Hepatocyte (in vitro differentiated cells): ENCODE data around the gene CNTN4. TPM values are rescaled to one million over a fixed set of nuclear protein-coding genes. Genes with fewer than 3 reads are reported as not detected.

ENCODE experiments used
- DNase-seq: peaks from one replicate; pipeline ENCODE4 v3.0.0-alpha.2; 2016; ENCODE audit warnings: low spot score
- H2AFZ ChIP-seq: fragments of 200-600 bp; sonication (generic); 2 replicates; pipeline ENCODE4 v1.6.0; 2016; ENCODE audit warnings: antibody characterized with exemption, mild to moderate bottlenecking
- H3K27ac ChIP-seq: fragments of 200-600 bp; sonication (generic); 2 replicates; pipeline ENCODE4 v1.5.1; 2016; ENCODE audit warnings: mild to moderate bottlenecking
- H3K27me3 ChIP-seq: fragments of 200-600 bp; sonication (generic); 2 replicates; pipeline ENCODE4 v1.6.1; 2016
- H3K36me3 ChIP-seq: fragments of 200-600 bp; sonication (generic); replicated peaks from 2 replicates; pipeline ENCODE4 v1.5.1; 2016; ENCODE audit warnings: low read depth; ENCODE audit not compliant: insufficient read depth
- H3K4me1 ChIP-seq: fragments of 200-600 bp; sonication (generic); 2 replicates; pipeline ENCODE4 v1.5.1; 2016; ENCODE audit warnings: mild to moderate bottlenecking, moderate library complexity; ENCODE audit not compliant: insufficient read depth
- H3K4me2 ChIP-seq: fragments of 200-600 bp; sonication (generic); 2 replicates; pipeline ENCODE4 v1.6.0; 2016
- H3K4me3 ChIP-seq: fragments of 200-600 bp; sonication (generic); 2 replicates; pipeline ENCODE4 v1.5.1; 2016; ENCODE audit warnings: mild to moderate bottlenecking
- H3K79me2 ChIP-seq: fragments of 200-600 bp; sonication (generic); 2 replicates; pipeline ENCODE4 v1.6.0; 2017; ENCODE audit warnings: mild to moderate bottlenecking
- H3K9me2 ChIP-seq: fragments of 200-600 bp; sonication (generic); replicated peaks from 2 replicates; pipeline ENCODE4 v1.6.0; 2017; ENCODE audit warnings: mild to moderate bottlenecking; ENCODE audit not compliant: insufficient read depth
- H3K9me3 ChIP-seq: fragments of 200-600 bp; sonication (generic); 2 replicates; pipeline ENCODE4 v1.5.1; 2016; ENCODE audit warnings: low read depth, mild to moderate bottlenecking
- H4K20me1 ChIP-seq: fragments of 200-600 bp; sonication (generic); 2 replicates; pipeline ENCODE4 v1.6.0; 2016; ENCODE audit warnings: mild to moderate bottlenecking; ENCODE audit not compliant: insufficient read depth, poor library complexity, severe bottlenecking
- EZH2 ChIP-seq: fragments of 200-600 bp; sonication (generic); IDR thresholded peaks from 2 replicates; pipeline ENCODE4 v1.6.1; 2016; ENCODE audit warnings: antibody characterized with exemption, mild to moderate bottlenecking, borderline replicate concordance
- EZH2phosphoT487 ChIP-seq: fragments of 200-600 bp; sonication (generic); IDR thresholded peaks from one replicate; pipeline ENCODE4 v1.6.1; 2018; ENCODE audit warnings: antibody characterized with exemption, mild to moderate bottlenecking, low read depth, moderate library complexity; ENCODE audit not compliant: unreplicated experiment, severe bottlenecking
- WGBS: methylation state at CpG from one replicate; pipeline ENCODE4 v1.1.6; 2016; ENCODE audit warnings: low lambda C conversion rate; ENCODE audit errors: missing lambda C conversion rate; 5-methylcytosine and 5-hydroxymethylcytosine counted together
- polyA plus RNA-seq: library from polyadenylated mRNA; unstranded; fragments of >200 nt; fragmentation: Nextera tagmentation; extraction: Ambion mirVana; gene quantifications from 2 replicates; pipeline ENCODE4 v1.2.1, GENCODE V29; 2016
- total RNA-seq: library from RNA; depleted of rRNA; stranded (reverse); fragments of >200 nt; gene quantifications from 2 replicates; pipeline ENCODE4 v1.2.3, GENCODE V29; 2014
- TF ChIP-seq, protein P1 (sequence below): fragments of 200-600 bp; sonication (generic); IDR thresholded peaks from 2 replicates; pipeline ENCODE4 v1.5.1; 2016; ENCODE audit warnings: antibody characterized with exemption, mild to moderate bottlenecking; ENCODE audit not compliant: poor library complexity

Gene CNTN4
- total and polyA plus RNA-seq, 2 experiments from 2014 or later = 17.6 to 30.3 TPM

DNA sequence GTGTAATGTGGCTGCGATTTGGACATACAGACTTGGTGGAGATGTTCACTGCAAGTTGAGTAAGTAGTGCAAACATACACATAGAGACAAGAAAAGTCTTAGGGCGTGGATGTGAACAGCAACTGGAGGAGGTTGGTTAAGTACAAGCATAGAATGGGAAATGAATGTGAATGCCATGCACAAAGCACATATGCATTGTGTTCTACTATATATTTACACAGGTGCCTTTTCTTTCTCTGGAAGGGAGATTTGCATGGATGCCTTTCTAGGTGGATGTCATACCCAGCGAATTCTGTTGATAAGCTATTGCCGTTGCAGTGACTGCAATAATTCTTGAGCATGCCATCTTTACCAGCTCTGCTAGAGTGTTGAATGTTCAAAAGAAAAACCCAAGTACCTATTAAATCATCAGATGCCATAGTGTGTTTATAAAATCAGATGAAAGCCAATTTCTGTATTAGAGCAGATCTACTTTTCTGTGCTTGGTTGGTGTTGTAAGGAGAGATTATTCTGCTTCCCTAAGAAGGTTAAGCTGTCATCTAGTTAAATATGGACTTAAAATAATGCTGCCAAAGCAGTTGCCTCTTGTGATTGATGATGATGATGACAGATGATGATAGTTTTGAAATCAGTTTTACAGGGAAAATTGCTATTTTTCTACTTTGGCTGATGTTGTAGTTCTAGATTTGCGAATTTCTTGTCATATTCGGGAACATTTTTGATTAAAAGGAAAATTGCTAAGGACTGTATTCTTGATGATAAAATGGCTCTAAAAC, 148.4 kb downstream of the CNTN4 start:
- H3K9me2 ChIP-seq = no peaks in the 10 kb centered on the region
- no peaks in the 10 kb centered on the region for H4K20me1 ChIP-seq
- H3K79me2 ChIP-seq = no peaks in the 10 kb centered on the region
- DNase-seq = no peak
- H3K27ac ChIP-seq = no peak overlapping the region
- H3K4me1 ChIP-seq = no peaks in the 10 kb centered on the region
- H2AFZ ChIP-seq = no peak overlapping the region
- no peaks in the 10 kb centered on the region for H3K36me3 ChIP-seq
- H3K4me2 ChIP-seq = no peak overlapping the region
- TF ChIP-seq, protein P1, sequence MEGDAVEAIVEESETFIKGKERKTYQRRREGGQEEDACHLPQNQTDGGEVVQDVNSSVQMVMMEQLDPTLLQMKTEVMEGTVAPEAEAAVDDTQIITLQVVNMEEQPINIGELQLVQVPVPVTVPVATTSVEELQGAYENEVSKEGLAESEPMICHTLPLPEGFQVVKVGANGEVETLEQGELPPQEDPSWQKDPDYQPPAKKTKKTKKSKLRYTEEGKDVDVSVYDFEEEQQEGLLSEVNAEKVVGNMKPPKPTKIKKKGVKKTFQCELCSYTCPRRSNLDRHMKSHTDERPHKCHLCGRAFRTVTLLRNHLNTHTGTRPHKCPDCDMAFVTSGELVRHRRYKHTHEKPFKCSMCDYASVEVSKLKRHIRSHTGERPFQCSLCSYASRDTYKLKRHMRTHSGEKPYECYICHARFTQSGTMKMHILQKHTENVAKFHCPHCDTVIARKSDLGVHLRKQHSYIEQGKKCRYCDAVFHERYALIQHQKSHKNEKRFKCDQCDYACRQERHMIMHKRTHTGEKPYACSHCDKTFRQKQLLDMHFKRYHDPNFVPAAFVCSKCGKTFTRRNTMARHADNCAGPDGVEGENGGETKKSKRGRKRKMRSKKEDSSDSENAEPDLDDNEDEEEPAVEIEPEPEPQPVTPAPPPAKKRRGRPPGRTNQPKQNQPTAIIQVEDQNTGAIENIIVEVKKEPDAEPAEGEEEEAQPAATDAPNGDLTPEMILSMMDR = no peak
- TF ChIP-seq EZH2 = no peak
- no peak for TF ChIP-seq EZH2phosphoT487
- no peaks in the 10 kb centered on the region for H3K27me3 ChIP-seq
- H3K9me3 ChIP-seq = no peaks in the 10 kb centered on the region
- H3K4me3 ChIP-seq = no peak overlapping the region
- 84% methylated on average over 6 of the region's 6 CpGs for WGBS

- H3K36me3 ChIP-seq = no peaks in the 10 kb centered on the region
- WGBS = 59% methylated on average over 4 of the region's 4 CpGs
- no peaks in the 10 kb centered on the region for H4K20me1 ChIP-seq
- H3K27me3 ChIP-seq = no peaks in the 10 kb centered on the region
- H2AFZ ChIP-seq = no peak overlapping the region
- H3K4me1 ChIP-seq = no peaks in the 10 kb centered on the region
- no peaks in the 10 kb centered on the region for H3K9me2 ChIP-seq
- H3K79me2 ChIP-seq = no peaks in the 10 kb centered on the region
- H3K27ac ChIP-seq = no peak overlapping the region
- TF ChIP-seq EZH2phosphoT487 = no peak
- TF ChIP-seq, protein P1 = no peak
- no peak for TF ChIP-seq EZH2
- no peak overlapping the region for H3K4me3 ChIP-seq
- H3K4me2 ChIP-seq = no peak overlapping the region
- no peaks in the 10 kb centered on the region for H3K9me3 ChIP-seq
- DNase-seq = peak; percentile 19
Measured at GRCh38 chr3:2247831-2248230, 149.2 kb downstream of the CNTN4 start.

GRCh38 chr3:2250783-2251182, 152.1 kb downstream of the CNTN4 start:
- no peak overlapping the region for H3K4me3 ChIP-seq
- WGBS = 90% methylated on average over 3 of the region's 3 CpGs
- no peak for DNase-seq
- no peaks in the 10 kb centered on the region for H4K20me1 ChIP-seq
- H3K27me3 ChIP-seq = no peaks in the 10 kb centered on the region
- H3K4me2 ChIP-seq = no peak overlapping the region
- H2AFZ ChIP-seq = no peak overlapping the region
- H3K27ac ChIP-seq = no peak overlapping the region
- no peaks in the 10 kb centered on the region for H3K36me3 ChIP-seq
- TF ChIP-seq EZH2 = no peak
- no peak for TF ChIP-seq EZH2phosphoT487
- TF ChIP-seq, protein P1 = no peak
- H3K4me1 ChIP-seq = no peaks in the 10 kb centered on the region
- H3K9me2 ChIP-seq = no peaks in the 10 kb centered on the region
- no peaks in the 10 kb centered on the region for H3K79me2 ChIP-seq
- no peaks in the 10 kb centered on the region for H3K9me3 ChIP-seq
